Hepatocyte (in vitro differentiated cells): ENCODE data around the gene TSNAX.

Experiments
- CTCF ChIP-seq: fragments of 200-600 bp; sonication (generic); IDR thresholded peaks from 2 replicates; pipeline ENCODE4 v1.5.1; 2016; ENCODE audit warnings: antibody characterized with exemption, mild to moderate bottlenecking; ENCODE audit not compliant: poor library complexity
- EZH2 ChIP-seq: fragments of 200-600 bp; sonication (generic); IDR thresholded peaks from 2 replicates; pipeline ENCODE4 v1.6.1; 2016; ENCODE audit warnings: antibody characterized with exemption, mild to moderate bottlenecking, borderline replicate concordance

- TF ChIP-seq CTCF (no peak), EZH2 (no peak)
Measured at GRCh38 chr1:231497629-231498152, 30.8 kb upstream of the TSNAX start.
